IMR-90 (cell line): ENCODE results near the gene TTC7B. TPM values are rescaled to one million over a fixed set of nuclear protein-coding genes. Genes with fewer than 3 reads are reported as not detected.

Experiments
- ATAC-seq: fragments of 200-7000 bp; cut with Tn5 transposase; 2 replicates; pipeline ENCODE4 v1.9.1; 2020; ENCODE audit warnings: low read depth, mild to moderate bottlenecking, moderate library complexity
- BruUV-seq: library from RNA; stranded (reverse); fragments of 400-500 nt; replicated peaks from 2 replicates; lab custom pipeline; 2021; lab: Mats Ljungman, UMichigan
- CTCF ChIA-PET: fragments of 300-600 bp; formaldehyde crosslinking; extraction: SDS; loops from one replicate; lab custom pipeline; 2021; ENCODE audit warnings: antibody characterized with exemption; lab: Yijun Ruan, JAX
- POLR2A ChIA-PET: fragments of 300-600 bp; sonication (Branson Sonifier 250); formaldehyde crosslinking; loops from one replicate; lab custom pipeline; 2022; ENCODE audit warnings: antibody characterized with exemption; ENCODE audit not compliant: unreplicated experiment; lab: Charles Lee
- DNase-seq: peaks from one replicate; pipeline ENCODE4 v3.0.0; 2013
- H2AFZ ChIP-seq: replicated peaks from 2 replicates; pipeline ENCODE3; 2013; ENCODE audit warnings: low read length, mild to moderate bottlenecking; ENCODE audit not compliant: poor library complexity
- H2AK5ac ChIP-seq: 2 replicates; pipeline ENCODE4 v1.6.1; 2013; ENCODE audit warnings: low read depth, low read length, inconsistent platforms
- H2AK9ac ChIP-seq: replicated peaks from 2 replicates; pipeline ENCODE3; 2013; ENCODE audit warnings: mild to moderate bottlenecking, low read depth, low read length, moderate library complexity; ENCODE audit not compliant: poor library complexity
- H2BK120ac ChIP-seq: 2 replicates; pipeline ENCODE4 v1.6.1; 2013; ENCODE audit warnings: low read depth, low read length, inconsistent platforms
- H2BK15ac ChIP-seq: 3 replicates; pipeline ENCODE4 v1.6.1; 2013; ENCODE audit warnings: low read depth, low read length, inconsistent platforms
- H2BK20ac ChIP-seq: 2 replicates; pipeline ENCODE4 v1.6.1; 2013; ENCODE audit warnings: low read depth, mild to moderate bottlenecking, inconsistent platforms, low read length, moderate library complexity
- H2BK5ac ChIP-seq: 2 replicates; pipeline ENCODE4 v1.6.1; 2013; ENCODE audit warnings: mild to moderate bottlenecking, low read depth, low read length, inconsistent platforms; ENCODE audit not compliant: poor library complexity, severe bottlenecking
- H3K14ac ChIP-seq: replicated peaks from 2 replicates; pipeline ENCODE4 v1.6.1; 2013; ENCODE audit warnings: low read depth, low read length, inconsistent platforms
- H3K18ac ChIP-seq: 2 replicates; pipeline ENCODE4 v1.6.1; 2013; ENCODE audit warnings: low read depth, low read length, control low read depth
- H3K23ac ChIP-seq: 2 replicates; pipeline ENCODE4 v1.6.1; 2013; ENCODE audit warnings: low read depth, low read length, inconsistent platforms
- H3K27ac ChIP-seq: 2 replicates; pipeline ENCODE4 v1.5.1; 2013; ENCODE audit warnings: mild to moderate bottlenecking, control low read depth, low read length; ENCODE audit not compliant: insufficient read depth
- H3K27me3 ChIP-seq: 2 replicates; pipeline ENCODE4 v1.6.1; 2013; ENCODE audit warnings: low read length; ENCODE audit not compliant: control insufficient read depth, insufficient read depth
- H3K36me3 ChIP-seq: 2 replicates; pipeline ENCODE4 v1.6.1; 2013; ENCODE audit warnings: low read length, mixed read lengths; ENCODE audit not compliant: control insufficient read depth, insufficient read depth
- H3K4ac ChIP-seq: 2 replicates; pipeline ENCODE4 v1.6.1; 2013; ENCODE audit warnings: low read depth, low read length, inconsistent platforms
- H3K4me1 ChIP-seq: 2 replicates; pipeline ENCODE4 v1.6.1; 2013; ENCODE audit warnings: low read length, mixed read lengths; ENCODE audit not compliant: control insufficient read depth, insufficient read depth
- H3K4me2 ChIP-seq: 2 replicates; pipeline ENCODE4 v1.6.1; 2013; ENCODE audit warnings: low read depth, mild to moderate bottlenecking, control low read depth, low read length, moderate library complexity
- H3K4me3 ChIP-seq: 2 replicates; pipeline ENCODE4 v1.5.1; 2013; ENCODE audit warnings: low read depth, mild to moderate bottlenecking, control low read depth, low read length, moderate library complexity; ENCODE audit not compliant: insufficient read depth
- H3K56ac ChIP-seq: 2 replicates; pipeline ENCODE4 v1.6.1; 2013; ENCODE audit warnings: low read length, inconsistent platforms; ENCODE audit not compliant: insufficient read depth; ENCODE audit errors: extremely low read depth
- H3K79me1 ChIP-seq, 2 experiments: 2 replicates each; pipeline ENCODE4 v1.6.1; 2013; ENCODE audit warnings: low read length in 2 of 2, inconsistent platforms in 1 of 2, low read depth in 1 of 2
- H3K9ac ChIP-seq: 2 replicates; pipeline ENCODE4 v1.6.1; 2013; ENCODE audit warnings: low read depth, low read length, control low read depth
- H3K9me1 ChIP-seq: 2 replicates; pipeline ENCODE4 v1.6.1; 2013; ENCODE audit warnings: low read length, inconsistent platforms; ENCODE audit not compliant: insufficient read depth
- H3K9me3 ChIP-seq: 2 replicates; pipeline ENCODE4 v1.6.1; 2013; ENCODE audit warnings: low read length; ENCODE audit not compliant: control insufficient read depth, insufficient read depth
- H4K20me1 ChIP-seq: 2 replicates; pipeline ENCODE4 v1.6.1; 2013; ENCODE audit warnings: low read length, inconsistent platforms; ENCODE audit not compliant: insufficient read depth
- H4K5ac ChIP-seq: 2 replicates; pipeline ENCODE4 v1.6.1; 2013; ENCODE audit warnings: mild to moderate bottlenecking, low read depth, low read length, control low read depth
- H4K8ac ChIP-seq, 2 experiments: 2 replicates each; pipeline ENCODE4 v1.6.1; 2013; ENCODE audit warnings: low read depth in 2 of 2, low read length in 2 of 2, control low read depth in 1 of 2, inconsistent platforms in 1 of 2
- H4K91ac ChIP-seq: 2 replicates; pipeline ENCODE4 v1.6.1; 2013; ENCODE audit warnings: low read depth, low read length, inconsistent platforms; ENCODE audit not compliant: insufficient read depth
- MAZ ChIP-seq: IDR thresholded peaks from 2 replicates; pipeline ENCODE4 v1.6.1; 2012; ENCODE audit warnings: low read depth, mild to moderate bottlenecking, low read length, improper control_type of control experiment, moderate library complexity, borderline replicate concordance
- WGBS, 2 experiments: methylation state at CpG; one replicate each; pipeline versions ENCODE4 v1.1.5 to v1.1.7; 2013; ENCODE audit warnings: missing lambda C conversion rate in 2 of 2; ENCODE audit not compliant: insufficient read length in 1 of 2; ENCODE audit errors: extremely low coverage in 2 of 2; 5-methylcytosine and 5-hydroxymethylcytosine counted together
- dilution Hi-C: fragments of 300-500 bp; cut with HindIII; formaldehyde crosslinking; loops from one replicate; pipeline ENCODE4 v1.14.3; 2018; ENCODE audit warnings: low sequenced_read_pairs; ENCODE audit not compliant: unreplicated experiment
- in situ Hi-C: fragments of 300-500 bp; cut with MboI; formaldehyde crosslinking; loops from 3 replicates; pipeline ENCODE4 v1.14.3; 2019; ENCODE audit warnings: low sequenced_read_pairs, inconsistent platforms, mixed read lengths
- intact Hi-C: fragments of 100-400 bp; cut with micrococcal nuclease; formaldehyde crosslinking; loops from 2 replicates; pipeline ENCODE4 v1.10.0; 2022
- polyA plus RNA-seq, 3 experiments: library from polyadenylated mRNA; depleted of rRNA; stranded (reverse); fragments of >200 nt; gene quantifications; 2 replicates each; pipeline ENCODE4 v1.2.3, GENCODE V29; 2012; ENCODE audit warnings: low replicate concordance in 1 of 3
- total RNA-seq: library from RNA; depleted of rRNA; stranded (reverse); fragments of >200 nt; gene quantifications from 2 replicates; pipeline ENCODE4 v1.2.3, GENCODE V29; 2012

Gene TTC7B
- total and polyA plus RNA-seq, 2 of the 4 experiments (the other 2 are of a cell fraction), result 18.1 to 35.3 TPM

DNA sequence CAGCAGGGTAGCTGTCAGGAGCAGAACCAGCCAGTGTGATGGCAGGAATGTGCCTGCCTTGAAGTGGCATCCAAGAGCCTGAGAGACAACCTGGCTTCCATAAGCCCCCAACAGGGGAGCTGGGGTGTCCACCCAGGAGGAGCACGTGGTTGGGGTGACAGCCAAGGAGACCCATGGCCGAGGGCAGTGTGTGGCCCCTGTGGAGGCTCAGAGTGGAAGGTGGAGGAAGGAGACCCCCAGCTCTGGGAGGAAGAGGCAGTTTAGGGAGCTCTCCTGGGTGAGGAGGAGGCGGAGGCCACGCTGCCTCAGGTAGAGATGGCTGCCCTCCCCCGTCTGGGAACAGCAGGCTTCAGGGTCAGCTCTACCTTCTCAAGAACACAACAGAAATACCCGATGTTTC, 272.4 kb downstream of the TTC7B start:
- Histone ChIP-seq H3K23ac (no peak overlapping the region), H3K27me3 (no peaks in the 10 kb centered on the region), H2AK9ac (no peak overlapping the region), H2BK5ac (no peak overlapping the region), H2BK20ac (no peak overlapping the region), H3K14ac (no peak overlapping the region), H2BK15ac (no peak overlapping the region), H4K20me1 (peaks cover 3% of the 10 kb centered on the region; the same call in 1 of the 2 replicates), H3K4me1 (no peaks in the 10 kb centered on the region), H3K9me3 (no peaks in the 10 kb centered on the region), H2BK120ac (no peak overlapping the region), H3K9me1 (peaks cover 4% of the 10 kb centered on the region; the same call in 1 of the 2 replicates), H3K18ac (no peak overlapping the region), H3K4me2 (no peak overlapping the region), H3K4ac (no peak overlapping the region), H3K4me3 (no peak overlapping the region), H3K27ac (no peak overlapping the region), H3K36me3 (peaks cover 4% of the 10 kb centered on the region; the same call in 1 of the 2 replicates), H4K8ac (no peak overlapping the region), H4K91ac (no peak overlapping the region), H3K9ac (no peak overlapping the region), H3K56ac (no peak overlapping the region), H2AK5ac (no peak overlapping the region), H2AFZ (no peak overlapping the region), H3K79me1 (no peaks in the 10 kb centered on the region), H4K5ac (no peak overlapping the region)
- in situ Hi-C loops (no loop called here), intact Hi-C loops (no loop called here), dilution Hi-C loops (no loop called here)
- BruUV-seq, result no TSS peak
- TF ChIP-seq MAZ, result no peak
- ATAC-seq (no peak), DNase-seq (no peak)
- ChIA-PET POLR2A (no interaction called here), CTCF (no interaction called here)
- no CpG with 5 or more reads among the region's 6 CpGs for WGBS, 2 experiments
